ELR (cell line): ENCODE data around the gene CCDC33.

Source experiments
- DNase-seq: peaks from one replicate; pipeline ENCODE4 v3.0.0-alpha.2; 2015; ENCODE audit warnings: low read depth

The CCDC33 gene

DNA sequence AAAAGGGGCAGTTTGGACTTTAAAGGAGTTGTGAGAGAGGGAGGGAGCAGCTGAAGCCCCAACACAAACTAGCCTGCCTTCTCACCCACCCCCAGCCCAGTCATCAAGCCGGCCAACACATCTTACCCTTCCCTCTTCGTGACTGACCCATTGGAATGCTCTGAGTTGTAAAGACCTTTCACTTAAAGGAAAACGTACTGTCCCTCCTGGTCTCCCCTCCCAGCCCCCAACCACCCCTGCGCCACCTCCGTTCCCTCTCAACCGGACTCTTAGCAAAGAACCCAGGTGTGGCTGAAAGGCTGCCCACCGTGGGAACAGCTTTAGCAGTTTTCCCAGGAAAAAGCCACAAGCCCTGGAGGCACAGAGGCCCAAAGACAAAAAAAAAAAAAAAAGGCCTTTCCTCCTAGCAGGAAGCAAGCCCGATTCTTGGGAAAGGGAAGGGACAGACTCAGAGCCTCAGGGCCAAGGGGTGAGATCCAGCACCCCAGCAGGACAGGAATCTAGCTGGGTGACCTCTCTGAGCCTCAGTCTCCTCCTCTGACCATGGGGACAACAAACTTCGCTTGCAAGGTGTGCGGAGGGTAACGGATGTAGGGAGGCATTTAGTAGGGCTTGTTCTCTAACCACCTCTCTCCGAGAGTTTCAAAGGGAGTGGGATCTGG is 128.9 kb downstream of the CCDC33 start:
- DNase-seq, result peak; percentile 58

DNA sequence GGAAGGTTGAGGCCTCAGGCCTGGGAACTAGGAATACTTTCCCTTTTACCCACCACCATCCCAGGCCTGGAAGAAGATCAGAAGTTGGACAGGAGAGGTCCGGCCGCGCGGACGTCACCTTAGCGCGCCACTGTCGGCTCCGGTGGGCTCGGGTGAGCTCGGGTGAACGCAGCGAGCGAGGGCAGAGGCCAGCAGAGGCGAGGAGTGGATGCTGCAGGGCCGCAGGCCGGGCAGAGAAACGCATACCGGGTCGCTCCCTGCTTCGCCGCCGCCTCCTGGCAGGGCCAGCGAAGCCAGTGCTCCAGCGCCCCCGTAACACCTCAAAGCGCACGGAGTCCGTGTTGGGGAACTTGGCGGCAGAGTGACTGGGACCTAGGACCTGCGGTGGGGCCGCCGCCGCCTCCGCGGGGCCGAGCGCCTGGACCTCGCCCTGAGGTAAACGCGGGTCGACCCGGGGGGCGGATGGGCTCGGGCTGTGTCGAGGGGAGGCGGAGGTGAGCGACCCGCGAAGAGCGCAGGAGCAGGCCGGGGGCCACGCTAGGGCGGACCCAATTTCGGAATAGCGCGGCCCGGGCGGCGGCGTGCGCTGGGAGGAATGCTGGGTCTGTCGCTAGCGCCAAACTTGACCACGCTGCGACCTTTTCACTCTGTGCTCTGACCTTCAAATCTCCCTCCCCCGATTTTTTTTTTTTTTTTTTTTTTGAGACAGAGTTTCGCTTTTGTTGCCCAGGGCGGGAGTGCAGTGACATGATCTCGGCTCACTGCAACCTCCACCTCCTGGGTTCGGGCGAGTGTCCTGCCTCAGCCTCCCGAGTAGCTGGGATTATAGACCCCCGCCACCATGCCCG is 129.7 kb downstream of the CCDC33 start:
- peak; percentile 69 for DNase-seq

DNA sequence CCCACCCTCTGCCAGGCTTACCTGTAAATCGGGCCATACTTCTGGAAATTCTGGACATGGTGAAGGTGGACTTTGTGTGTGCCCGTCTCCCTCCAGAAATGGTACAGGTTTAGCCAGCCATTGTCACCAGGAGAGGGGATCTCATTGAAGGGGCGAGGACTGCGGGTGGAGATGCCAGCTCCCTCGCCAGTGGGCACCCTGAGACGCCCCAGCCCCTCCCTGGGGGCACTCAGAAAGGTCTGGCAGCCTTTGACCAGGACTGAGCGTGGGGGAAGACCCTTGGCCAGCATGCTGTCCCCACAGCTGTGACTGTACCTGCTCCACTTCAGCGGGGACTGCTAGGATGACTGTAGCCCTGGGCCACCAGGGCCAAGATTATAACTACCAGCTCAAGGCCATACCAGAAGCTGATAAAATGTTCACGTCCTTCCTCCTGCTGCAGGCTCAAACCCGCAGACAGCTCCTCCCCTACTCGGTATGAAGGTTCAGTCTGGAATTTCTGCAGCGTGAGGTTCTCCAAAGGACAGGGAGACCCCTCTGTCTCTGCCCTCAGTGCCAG is 131.2 kb downstream of the CCDC33 start, which contains the start of gene CYP11A1:
Gene CYP11A1, minus strand, starts transcription at position 351 of the 559 bp plus-strand sequence. Its CDS starts 61 bp downstream, at position 290.
- DNase-seq, result no peak

DNA sequence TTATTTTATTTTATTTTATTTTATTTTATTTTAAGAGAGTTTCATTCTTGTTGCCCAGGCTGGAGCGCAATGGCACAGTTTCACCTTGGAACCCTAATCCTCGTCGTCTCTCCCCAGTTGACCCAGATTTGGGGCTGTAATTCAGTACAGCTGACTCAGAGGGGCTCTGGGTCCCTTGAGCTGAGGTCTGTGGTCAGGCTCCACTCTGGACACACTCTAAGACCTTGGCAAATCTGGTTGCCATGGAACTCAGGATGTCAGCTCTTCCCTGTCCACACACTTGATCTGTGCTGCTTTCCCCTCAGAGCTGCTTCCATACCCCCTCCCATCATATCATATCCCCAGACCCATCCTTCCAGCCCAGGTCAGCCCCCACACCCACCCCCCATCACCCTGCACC is 132.0 kb downstream of the CCDC33 start:
- DNase-seq, result no peak

DNA sequence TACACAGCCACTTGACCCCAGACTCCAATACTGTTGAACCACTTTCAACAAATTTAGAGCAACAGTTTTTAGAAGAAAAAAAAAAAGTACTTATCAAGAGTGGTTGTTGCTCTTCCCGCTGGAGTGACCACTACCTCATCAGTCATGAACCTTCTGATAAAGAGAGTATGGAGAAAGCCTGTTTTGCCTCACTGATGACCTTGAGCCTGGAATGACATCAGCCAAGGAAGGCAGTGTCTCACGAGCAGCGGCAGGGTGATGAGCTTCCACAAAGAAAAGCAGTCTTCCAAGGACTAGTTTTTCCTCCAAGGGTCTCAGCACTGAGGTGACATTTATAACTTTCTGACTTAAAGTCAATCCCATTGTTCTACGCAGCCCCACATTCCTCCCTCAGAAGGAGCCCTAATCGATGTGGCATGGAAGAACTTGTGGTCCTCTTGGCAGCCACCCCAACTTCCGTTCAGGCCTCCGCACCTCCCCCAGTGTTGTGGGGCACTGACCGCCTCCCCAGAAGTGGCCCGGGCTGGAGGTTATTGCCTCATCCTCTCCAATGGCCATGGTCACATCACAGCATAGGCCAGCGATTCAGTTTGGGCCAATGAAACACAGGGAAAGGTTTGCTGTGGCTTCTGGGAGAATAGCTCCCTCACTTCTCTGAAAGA is 133.1 kb downstream of the CCDC33 start:
- no peak for DNase-seq

DNA sequence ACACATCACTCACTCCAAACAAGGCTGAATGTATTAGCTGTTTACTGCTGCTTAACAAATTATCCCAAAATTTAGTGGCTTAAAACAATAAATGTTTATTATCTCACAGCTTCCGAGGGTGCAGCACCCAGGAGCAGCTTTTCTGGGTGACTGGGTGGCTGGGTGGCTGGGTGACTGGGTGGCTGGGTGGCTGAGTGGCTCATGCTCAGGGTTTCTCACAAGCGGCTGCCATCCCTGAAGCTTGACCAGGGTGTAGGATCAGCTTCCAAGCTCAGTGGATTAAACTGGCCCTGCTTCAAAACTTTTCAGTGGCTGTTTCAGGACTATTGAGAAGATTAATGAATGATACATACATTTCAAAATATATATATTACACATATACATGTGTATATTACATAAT is 133.6 kb downstream of the CCDC33 start:
- DNase-seq, result no peak

DNA sequence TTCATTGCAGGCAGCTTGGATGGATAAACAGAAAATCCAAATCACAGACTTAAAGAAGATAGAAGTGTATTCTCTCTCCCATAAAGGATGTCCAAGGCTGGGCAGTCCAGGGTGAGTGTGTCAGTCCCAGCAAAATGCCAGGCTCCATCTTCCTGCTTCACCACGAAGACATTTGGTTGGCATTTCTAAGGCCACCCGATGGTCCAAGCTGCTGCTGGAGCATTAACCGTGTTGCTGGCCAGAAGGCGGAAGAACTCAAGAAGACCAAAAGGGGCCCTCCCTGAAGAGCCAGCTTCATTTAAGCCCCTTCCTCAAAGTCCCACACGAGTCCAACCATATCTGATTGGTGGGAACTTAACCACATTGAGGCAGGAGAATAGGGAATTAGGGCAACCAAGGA is 134.3 kb downstream of the CCDC33 start:
- no peak for DNase-seq

DNA sequence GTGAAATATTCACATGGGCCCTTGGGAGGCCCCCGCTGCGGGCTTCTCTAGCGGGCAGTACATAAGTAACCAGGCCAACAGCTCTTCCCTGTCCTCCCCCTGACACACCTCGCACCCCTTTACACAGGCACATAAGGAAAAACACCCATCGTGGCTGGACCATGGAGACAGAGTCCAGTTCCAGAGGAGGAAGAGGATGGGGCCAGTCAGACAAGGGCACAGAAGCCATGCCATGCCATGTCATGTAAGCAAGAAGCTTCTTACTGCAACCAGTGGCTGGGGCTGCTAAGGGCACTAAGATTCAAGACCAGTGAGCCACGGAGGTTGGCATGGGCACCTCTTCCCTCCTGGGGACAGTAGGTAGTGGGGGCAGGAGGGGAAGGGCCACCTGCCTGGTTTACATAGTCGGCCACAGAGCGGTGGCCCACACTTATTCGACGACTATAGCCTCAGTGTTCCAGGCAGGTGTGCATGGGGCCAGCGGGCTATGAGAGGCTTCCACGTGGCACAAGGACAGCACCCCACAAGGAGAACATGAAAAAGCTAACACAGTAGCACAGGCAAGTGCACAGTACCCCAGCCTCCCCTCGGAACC is 137.0 kb downstream of the CCDC33 start:
- DNase-seq, result no peak

DNA sequence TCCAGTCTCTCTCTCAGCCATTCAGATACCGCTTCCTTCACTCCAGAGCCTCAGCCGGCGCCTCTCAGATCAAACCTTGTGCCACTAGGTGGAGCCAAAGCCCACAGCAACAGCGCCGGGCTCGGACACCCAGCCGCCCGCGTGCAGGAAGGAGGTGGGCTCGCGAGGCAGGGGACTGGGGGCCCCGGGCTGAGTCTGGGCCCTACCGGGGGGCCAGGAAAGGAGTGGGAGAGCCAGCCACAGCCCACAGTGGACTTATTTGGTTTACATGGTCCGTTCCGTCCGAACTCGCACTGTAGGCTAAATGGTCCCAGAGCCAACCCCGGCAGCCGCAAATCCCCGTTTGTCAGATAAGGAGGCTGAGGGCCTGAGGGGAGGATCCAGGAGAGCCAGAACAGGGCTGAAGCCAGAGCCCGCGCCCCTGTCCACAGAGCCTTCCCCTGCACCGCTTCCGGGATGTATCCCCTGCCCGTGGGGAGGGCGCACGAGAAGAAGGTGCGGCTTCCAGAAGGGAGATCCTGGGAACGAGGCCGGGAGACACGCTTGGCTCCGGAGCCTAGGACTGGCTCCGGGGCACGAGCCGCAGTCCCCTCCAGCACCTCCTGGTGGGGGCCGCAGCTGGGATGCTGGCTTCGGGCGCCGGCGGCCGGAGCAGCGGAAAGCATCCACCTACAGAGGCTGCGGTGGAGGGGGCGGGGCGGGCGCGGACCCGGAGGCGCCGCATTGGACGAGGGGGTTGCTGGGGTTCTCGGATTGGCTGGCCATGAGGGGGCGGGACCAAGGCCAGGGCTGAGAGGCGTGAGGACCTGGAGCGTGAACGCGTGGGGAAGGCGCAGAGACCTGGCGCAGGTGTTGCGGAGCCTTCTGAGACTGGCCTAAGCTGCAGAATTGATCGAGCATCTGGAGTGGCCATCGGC is 137.9 kb downstream of the CCDC33 start:
- peak; percentile 91 for DNase-seq

DNA sequence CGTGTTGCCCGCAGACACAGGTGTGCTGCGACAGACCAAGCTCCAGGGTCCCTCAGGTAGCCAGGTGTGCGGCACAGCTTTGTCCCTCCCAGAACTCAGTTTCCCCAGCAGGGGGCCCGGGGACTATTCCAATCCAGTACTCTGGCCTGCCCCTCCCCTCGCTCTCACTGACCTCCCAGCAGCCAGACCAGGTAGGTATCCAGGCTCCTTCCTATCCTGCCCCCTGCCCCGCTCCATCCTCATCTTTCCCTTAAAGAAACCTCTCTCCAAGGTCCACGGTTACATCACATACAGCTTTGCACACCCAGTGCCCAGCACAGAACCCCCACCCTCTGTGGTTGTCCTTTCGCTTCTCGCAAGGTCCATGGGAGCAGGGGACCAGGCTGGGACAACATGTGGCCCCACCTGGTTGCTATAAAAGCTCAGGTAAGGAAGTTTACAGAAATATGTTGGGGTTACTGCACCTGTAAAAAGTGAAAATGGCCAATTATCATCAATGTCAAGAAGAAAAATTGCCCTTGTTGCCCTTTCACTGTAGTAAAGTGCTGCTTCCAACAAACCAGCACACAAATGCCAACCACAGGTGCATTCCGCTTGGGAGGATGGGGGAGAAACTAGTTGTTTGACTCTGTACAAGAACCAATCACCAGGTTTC is 138.6 kb downstream of the CCDC33 start:
- no peak for DNase-seq

DNA sequence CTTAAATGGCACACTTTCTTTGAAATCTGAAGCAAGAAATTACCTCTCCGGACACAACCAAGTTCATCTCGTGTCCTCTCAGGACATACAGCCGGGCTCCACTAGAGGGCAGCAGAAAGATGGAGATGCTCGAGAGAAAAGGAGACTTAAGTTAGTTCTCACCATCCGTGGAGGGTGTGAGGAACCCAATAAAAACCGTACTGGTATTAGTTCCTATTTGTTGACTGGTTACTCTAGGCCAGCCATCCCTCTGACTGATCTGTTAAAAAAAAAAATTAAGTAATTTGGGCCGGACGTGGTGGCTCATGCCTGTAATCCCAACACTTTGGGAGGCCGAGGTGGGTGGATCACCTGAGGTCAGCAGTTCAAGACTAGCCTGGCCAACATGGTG is 139.2 kb downstream of the CCDC33 start:
- peak; percentile 88 for DNase-seq

DNA sequence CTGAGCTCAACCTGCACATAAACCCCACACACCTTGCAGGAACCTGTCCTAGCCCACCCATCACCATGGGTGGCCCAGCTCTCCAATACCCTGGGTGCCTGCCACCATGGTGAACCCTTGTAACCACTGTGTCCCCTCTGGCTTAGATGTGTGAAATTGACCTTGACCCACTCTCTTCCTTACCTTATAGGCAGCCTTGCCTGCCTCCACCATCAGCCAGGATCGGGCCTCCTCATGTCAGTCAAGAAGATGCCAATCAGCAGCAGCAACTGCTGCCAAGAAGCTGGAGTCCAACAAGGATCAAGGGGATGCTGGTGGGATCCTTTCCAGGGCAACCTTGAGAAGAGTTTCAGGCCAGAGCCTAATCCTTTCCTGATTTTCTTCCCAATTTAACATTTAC is 140.1 kb downstream of the CCDC33 start:
- DNase-seq, result no peak

DNA sequence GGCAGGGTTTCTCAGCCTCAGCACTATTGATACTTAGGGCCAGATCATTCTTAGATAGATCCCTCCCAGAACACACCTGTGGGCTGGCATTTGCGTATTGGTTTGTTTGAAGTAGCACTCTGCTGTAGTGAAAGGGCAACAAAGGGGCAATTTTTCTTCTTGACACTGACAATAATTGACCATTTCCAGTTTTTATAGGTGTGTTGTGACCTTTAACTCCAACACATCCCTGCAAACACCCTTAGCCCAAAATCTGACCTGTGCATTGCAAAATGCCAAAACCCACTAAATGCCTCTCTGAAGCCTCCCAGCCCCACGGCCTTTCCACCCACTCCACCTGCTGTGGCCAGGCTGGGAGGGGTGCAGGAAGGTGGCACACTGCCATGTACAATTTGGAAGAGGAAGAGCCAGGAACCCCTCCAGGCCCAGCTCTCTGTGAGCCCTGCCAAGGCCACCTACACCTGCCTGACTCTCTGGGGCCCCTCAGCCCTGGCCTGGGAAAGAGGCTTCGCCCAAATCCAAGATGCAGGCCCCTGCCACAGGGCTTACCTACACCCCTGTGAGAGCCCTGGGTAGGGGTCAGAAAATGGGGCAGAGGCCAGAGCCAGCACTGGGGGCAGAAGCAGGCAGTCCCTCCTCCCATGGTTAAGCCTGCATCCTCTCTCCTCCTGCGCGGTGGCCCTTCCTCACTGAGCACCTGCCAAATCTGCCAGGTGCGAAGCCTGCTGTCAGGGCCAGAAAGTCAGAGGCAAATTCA is 140.9 kb downstream of the CCDC33 start:
- DNase-seq, result no peak

DNA sequence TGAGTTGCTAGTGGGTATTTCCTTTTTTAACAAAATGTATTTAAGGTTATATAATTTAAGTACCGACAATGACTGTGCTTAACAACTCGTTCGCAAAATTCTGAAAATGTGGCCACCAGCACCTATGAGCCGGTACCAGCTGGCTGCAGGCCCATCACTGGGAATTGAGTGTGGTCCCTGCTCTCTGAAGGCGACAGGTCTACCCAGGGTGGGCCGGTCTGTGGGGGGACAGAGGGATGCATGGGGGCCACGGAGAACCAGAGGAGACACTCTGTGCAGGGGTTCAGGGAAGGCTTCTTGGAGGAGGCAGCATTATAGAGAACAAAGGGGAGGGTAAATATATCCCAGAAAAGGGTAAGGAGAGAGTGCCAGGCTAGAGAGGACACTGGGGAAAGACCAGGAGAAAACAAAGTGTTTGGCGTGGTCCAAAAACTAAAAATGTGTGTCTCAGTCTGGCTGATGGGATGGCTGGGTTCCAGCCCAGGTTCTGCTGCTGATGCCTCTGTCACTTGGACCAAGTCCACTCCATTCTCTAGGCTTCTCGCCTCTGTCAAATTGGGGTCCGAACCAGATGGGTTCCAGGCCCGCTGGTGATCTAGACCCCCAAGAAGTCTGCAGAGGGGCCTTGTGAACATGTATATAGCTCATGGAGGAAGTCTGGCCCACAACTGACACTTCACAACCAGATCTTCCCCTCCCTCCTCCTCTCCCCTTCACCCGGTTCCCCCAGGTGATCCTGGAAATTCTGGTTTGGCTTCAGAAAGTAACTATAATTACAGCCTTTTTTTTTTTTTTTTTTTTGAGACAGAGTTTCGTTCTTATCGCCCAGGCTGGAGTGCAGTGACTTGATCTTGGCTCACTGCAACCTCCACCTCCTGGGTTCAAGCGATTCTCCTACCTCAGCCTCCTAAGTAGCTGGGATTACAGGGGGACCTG is 142.0 kb downstream of the CCDC33 start:
- no peak for DNase-seq

DNA sequence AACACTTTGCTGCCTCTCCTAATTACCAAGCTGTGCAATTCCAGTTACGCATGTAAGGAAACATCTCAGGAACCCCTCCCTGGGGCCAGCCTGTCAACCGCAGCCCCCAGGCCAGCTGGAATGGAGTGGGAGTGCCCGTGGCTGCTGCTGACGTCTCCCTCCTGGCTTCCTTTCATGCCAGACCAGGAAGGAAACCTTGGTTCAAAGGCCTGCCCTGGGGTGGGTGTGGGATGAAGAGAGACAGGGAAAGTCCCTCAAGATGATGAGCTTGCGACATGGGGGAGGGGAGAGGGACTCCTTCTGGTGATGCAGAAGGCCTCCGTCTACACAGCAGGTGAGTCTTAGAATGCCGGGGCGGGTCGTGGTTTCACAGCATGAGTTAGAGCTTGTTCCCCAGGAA is 142.7 kb downstream of the CCDC33 start:
- DNase-seq, result no peak

DNA sequence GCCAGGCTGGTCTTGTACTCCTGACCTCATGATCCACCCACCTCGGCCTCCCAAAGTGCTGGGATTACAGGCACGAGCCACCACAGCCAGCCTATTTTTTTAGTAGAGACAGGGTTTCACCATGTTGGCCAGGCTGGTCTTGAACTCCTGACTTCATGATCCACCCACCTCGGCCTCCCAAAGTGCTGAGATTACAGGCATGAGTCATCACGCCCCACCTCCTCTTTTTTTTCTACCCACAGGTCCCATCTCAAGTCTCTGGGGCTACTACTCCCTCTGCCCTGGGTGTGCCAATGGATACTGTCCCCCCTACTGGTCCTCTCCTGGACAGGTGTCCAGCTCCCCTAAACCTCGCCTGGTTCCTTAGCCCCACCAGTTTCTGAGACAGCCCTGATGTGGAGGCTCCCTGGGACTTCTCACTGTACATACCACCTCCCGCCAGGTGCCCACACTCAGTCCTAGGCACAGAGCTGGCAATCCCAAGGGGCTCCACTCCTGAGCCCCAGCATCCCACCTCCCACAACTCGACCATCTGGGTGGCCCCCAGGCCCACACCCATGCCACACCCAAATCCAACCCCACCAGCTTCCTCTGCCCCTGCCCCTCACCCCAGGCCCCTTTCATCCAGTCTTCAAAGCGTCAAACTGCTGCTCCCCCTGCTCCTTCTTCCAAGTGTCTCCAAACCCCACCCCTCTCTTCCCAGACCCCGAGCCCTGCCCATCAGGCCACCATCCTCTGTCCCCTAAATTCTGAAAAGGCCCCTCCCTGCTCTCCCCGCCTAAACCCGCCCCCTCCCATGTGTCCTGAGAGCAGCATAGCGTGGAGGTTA is 144.4 kb downstream of the CCDC33 start:
- DNase-seq, result no peak

DNA sequence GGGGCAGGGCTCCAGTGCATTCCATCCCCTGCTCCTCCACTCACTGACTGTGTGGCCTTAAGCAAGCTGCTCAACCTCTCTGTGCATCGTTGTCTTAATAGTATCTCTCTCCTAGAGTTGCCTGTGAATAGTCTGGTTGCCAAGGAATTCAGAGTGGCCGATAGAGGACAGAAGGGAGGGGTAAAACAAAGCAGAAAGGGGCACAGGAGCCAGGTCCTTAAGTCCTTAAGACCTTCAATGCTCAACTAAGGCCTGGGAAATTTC is 145.0 kb downstream of the CCDC33 start:
- no peak for DNase-seq

DNA sequence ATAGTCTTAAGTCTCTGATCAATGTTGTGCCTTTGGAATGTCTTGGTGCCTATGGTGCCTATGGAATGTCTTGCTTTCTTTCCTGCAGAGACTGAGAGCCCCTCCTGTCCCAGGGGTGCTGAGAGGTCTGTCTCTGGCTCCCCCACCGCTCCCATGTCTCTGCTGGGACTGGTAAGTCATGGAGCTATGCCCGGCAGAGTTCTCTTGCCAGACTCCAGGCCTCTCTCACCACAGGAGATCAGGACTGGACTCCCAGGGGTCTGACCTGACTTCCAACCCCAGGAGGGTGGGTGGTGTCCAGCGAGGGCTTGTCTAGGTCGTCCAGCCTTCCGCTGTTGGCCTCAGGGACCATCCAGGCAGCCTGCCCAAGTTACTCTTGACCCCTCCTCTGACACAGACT is 145.4 kb downstream of the CCDC33 start:
- no peak for DNase-seq
